GM19239 (cell line): Measurements from ENCODE around the gene LLCFC1.

Experiments
- DNase-seq: peaks from one replicate; pipeline ENCODE4 v3.0.0; 2011; ENCODE audit warnings: low spot score; ENCODE audit not compliant: insufficient read length
- FAIRE-seq: peaks from 2 replicates; lab custom pipeline; 2011; peaks lifted over from hg19 to GRCh38; lab: Jason Lieb, UNC

LLCFC1 gene

GRCh38 chr7:142908921-142909890, 30.1 kb upstream of the LLCFC1 start:
- no peak for DNase-seq

GRCh38 chr7:142910031-142910433, 29.3 kb upstream of the LLCFC1 start:
- no peak for FAIRE-seq
- no peak for DNase-seq

More at GRCh38 chr7:142908921-142909890, 30.1 kb upstream of the LLCFC1 start:
- FAIRE-seq: no peak

GRCh38 chr7:142910481-142910880, 28.8 kb upstream of the LLCFC1 start:
- FAIRE-seq (no peak), DNase-seq (no peak)

GRCh38 chr7:142913051-142913450, 26.2 kb upstream of the LLCFC1 start:
- DNase-seq: no peak

GRCh38 chr7:142913566-142913965, 25.7 kb upstream of the LLCFC1 start:
- FAIRE-seq (no peak), DNase-seq (no peak)

More at GRCh38 chr7:142913051-142913450, 26.2 kb upstream of the LLCFC1 start:
- FAIRE-seq: no peak

GRCh38 chr7:142914121-142914520, 25.2 kb upstream of the LLCFC1 start:
- FAIRE-seq: no peak

GRCh38 chr7:142915315-142915714, 24.0 kb upstream of the LLCFC1 start:
- no peak for FAIRE-seq
- DNase-seq: no peak

More at GRCh38 chr7:142914121-142914520, 25.2 kb upstream of the LLCFC1 start:
- DNase-seq: no peak

GRCh38 chr7:142916508-142916907, 22.8 kb upstream of the LLCFC1 start:
- no peak for FAIRE-seq
- no peak for DNase-seq

GRCh38 chr7:142917447-142917846, 21.8 kb upstream of the LLCFC1 start:
- DNase-seq: no peak
- FAIRE-seq: no peak

GRCh38 chr7:142918901-142919300, 20.4 kb upstream of the LLCFC1 start:
- FAIRE-seq (no peak), DNase-seq (no peak)

GRCh38 chr7:142919656-142920055, 19.6 kb upstream of the LLCFC1 start:
- FAIRE-seq: no peak

GRCh38 chr7:142923391-142923790, 15.9 kb upstream of the LLCFC1 start:
- DNase-seq (no peak), FAIRE-seq (no peak)

More at GRCh38 chr7:142919656-142920055, 19.6 kb upstream of the LLCFC1 start:
- no peak for DNase-seq

GRCh38 chr7:142925413-142925812, 13.9 kb upstream of the LLCFC1 start:
- no peak for FAIRE-seq
- no peak for DNase-seq

GRCh38 chr7:142927085-142927745, 12.1 kb upstream of the LLCFC1 start:
- FAIRE-seq (no peak), DNase-seq (no peak)

GRCh38 chr7:142927949-142928348, 11.3 kb upstream of the LLCFC1 start:
- DNase-seq (no peak), FAIRE-seq (no peak)

- FAIRE-seq: no peak
Measured at GRCh38 chr7:142930126-142930730, 9.1 kb upstream of the LLCFC1 start.

GRCh38 chr7:142932386-142933091, 6.7 kb upstream of the LLCFC1 start:
- DNase-seq (no peak), FAIRE-seq (no peak)

More at GRCh38 chr7:142930126-142930730, 9.1 kb upstream of the LLCFC1 start:
- no peak for DNase-seq

GRCh38 chr7:142933092-142933475, 6.2 kb upstream of the LLCFC1 start:
- no peak for FAIRE-seq

GRCh38 chr7:142933624-142934023, 5.7 kb upstream of the LLCFC1 start, which contains the start of gene TRPV5:
Gene TRPV5, minus strand, starts transcription at chr7:142933746. Its CDS starts 287 bp downstream, at chr7:142933459.
- no peak for FAIRE-seq
- no peak for DNase-seq

More at GRCh38 chr7:142933092-142933475, 6.2 kb upstream of the LLCFC1 start:
- no peak for DNase-seq

GRCh38 chr7:142934056-142934455, 5.2 kb upstream of the LLCFC1 start:
- FAIRE-seq: no peak
- no peak for DNase-seq
